HG03342 (cell line): ENCODE data around the gene IGF2BP1.
"Not testable (repeated sequence)": the region's sequence is repeated elsewhere in the genome, so short reads cannot be mapped to it uniquely, and the experiment has no call there.

Source experiments
- ATAC-seq: cut with Tn5 transposase; IDR thresholded peaks from one replicate; pipeline ENCODE4 v1.9.1; 2021; ENCODE audit warnings: mild to moderate bottlenecking, moderate library complexity; ENCODE audit not compliant: unreplicated experiment

The IGF2BP1 gene

GRCh38 chr17:49086649-49087048, 89.5 kb downstream of the IGF2BP1 start:
- no peak for ATAC-seq

DNA sequence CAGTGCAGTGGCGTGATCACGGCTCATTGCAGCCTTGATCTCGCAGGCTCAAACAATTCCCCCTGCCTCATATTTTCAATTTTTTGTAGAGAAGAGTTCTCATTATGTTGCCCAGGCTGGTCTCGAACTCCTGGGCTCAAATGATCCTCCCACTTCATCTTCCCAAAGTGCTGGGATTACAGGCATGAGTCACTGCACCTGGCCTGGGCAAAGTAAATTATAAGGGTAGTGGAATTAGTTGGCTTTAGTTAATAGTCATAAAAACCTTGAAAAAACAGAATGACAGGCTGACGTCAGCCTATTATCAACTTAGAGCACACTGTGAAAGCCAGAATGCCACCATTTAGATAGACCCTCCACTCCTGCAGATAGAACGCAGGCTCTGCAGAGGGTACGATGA, 91.9 kb downstream of the IGF2BP1 start:
- ATAC-seq: no peak

DNA sequence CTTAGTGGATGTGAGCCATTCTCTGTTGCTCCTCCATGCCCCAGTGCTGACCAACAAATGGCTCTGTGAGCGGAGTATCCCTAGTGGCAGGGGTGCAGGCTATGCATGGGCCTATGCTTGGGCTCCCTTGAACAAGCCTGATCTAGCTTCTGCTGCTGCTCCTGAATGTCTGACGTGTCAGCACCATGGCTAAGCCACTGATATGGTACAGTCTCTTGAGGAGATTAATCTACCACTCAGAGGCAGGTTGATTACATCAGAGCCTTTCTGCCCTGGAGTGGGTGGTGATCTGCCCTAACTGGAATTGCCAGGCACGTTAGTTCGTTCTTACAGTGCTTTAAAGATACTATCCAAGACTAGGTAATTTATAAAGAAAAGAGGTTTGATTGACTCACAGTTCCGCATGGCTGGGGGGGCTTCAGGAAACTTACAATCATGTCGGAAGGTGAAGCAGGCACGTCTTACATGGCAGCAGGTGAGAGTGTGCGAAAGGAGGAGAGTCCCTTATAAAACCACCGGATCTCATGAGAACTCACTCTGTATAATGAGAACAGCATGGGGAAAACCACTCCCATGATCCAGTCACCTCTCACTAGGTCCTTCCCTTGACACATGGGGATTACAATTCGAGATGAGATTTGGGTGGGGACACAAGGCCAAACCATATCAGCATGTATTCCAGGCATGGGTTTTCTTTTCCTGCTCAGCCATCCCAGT, 93.9 kb downstream of the IGF2BP1 start:
- ATAC-seq: no peak

DNA sequence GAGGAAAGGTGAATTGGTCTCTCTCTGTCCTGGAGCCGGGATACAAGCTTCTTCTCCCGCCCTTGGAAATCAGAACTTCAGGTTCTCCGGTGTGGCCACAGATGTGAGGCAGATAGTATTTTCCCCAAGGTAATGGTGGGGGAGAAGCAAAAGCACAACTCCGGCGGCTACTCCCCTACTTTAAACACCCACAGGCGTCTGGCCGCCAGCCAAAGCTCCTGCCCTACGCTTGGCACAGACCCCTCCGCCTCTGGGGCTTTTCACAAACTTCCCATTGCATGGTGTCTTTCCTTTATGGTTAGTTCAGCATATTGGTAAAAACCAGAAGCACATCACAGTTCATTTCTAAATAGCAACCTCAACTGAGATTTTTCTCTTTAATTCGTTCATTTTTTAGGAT, 95.9 kb downstream of the IGF2BP1 start:
- ATAC-seq: no peak

DNA sequence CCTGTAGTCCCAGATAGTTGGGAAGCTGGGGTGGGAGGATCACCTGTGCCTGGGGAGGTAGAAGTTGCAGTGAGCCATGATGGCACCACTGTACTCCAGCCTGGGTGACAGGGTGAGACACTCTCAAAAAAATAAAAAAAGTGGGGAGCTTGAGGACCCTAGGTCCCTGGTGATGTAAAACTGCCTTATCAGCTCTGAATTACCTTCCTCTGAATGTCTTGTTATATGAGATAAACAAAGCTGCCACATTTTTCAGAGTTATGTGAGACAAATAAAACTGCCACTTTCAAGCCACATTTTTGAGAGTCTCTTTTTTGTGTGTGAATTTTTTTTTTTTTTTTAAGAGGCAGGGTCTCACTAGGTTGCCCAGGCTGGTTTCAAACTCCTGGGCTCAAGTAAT, 103.4 kb downstream of the IGF2BP1 start:
- no peak for ATAC-seq

GRCh38 chr17:49101054-49101534, 103.9 kb downstream of the IGF2BP1 start:
- no peak for ATAC-seq

- not testable (repeated sequence) for ATAC-seq
These were observed 106.2 kb downstream of the IGF2BP1 start for GRCh38 chr17:49103360-49103759.

DNA sequence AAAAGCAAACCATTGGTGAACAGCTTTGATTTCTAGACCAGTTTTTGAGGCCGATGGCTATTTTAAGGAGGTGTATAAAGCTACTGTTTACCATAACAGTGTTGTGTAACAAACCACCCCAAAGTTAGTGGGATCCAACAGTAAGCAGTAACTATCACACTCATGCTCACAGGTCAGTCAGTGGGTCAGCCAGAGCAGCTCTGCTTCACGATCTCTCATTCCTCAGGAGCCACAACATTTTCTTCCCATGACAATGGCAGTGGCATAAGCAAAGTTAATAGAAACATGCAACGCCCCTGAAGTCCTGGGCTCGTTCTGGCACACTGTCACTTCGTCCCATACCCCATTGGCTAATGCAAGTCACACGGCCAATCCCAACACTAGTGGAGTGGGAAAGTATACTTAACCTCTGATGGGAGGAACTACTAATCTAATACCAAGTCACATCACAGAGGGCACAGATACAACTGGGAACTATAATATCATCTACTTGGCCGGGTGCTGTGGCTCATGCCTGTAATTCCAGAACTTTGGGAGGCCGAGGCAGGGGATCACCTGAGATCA, 107.4 kb downstream of the IGF2BP1 start:
- no peak for ATAC-seq
